Loucy (cell line): ENCODE measurements around the gene KRT35.

ENCODE experiments used
- H2AFZ ChIP-seq: fragments of 200-600 bp; sonication (generic); 2 replicates; pipeline ENCODE4 v1.6.0; 2016; ENCODE audit warnings: antibody characterized with exemption, mild to moderate bottlenecking, low read length, moderate library complexity
- H3F3A ChIP-seq: fragments of 200-600 bp; 2 replicates; pipeline ENCODE4 v1.6.0; 2016; ENCODE audit warnings: antibody characterized with exemption, low read depth, mild to moderate bottlenecking
- H3K27me3 ChIP-seq: fragments of 200-600 bp; sonication (generic); 2 replicates; pipeline ENCODE4 v1.6.1; 2014; ENCODE audit warnings: low read length, mild to moderate bottlenecking; ENCODE audit not compliant: insufficient read depth, poor library complexity, severe bottlenecking
- H3K36me3 ChIP-seq: fragments of 200-600 bp; sonication (generic); 2 replicates; pipeline ENCODE4 v1.6.1; 2016; ENCODE audit warnings: low read length; ENCODE audit not compliant: insufficient read depth
- H3K4me1 ChIP-seq: fragments of 200-600 bp; sonication (generic); 2 replicates; pipeline ENCODE4 v1.5.1; 2014; ENCODE audit warnings: low read length, mild to moderate bottlenecking; ENCODE audit not compliant: insufficient read depth, poor library complexity, severe bottlenecking
- H3K4me2 ChIP-seq: fragments of 200-600 bp; sonication (generic); 2 replicates; pipeline ENCODE4 v1.6.0; 2014; ENCODE audit warnings: antibody characterized with exemption, low read length, low read depth, mild to moderate bottlenecking; ENCODE audit not compliant: poor library complexity, severe bottlenecking
- H3K4me3 ChIP-seq: fragments of 200-600 bp; sonication (generic); 2 replicates; pipeline ENCODE4 v1.5.1; 2014; ENCODE audit warnings: low read length, mild to moderate bottlenecking, mixed read lengths; ENCODE audit not compliant: poor library complexity, severe bottlenecking
- H3K79me2 ChIP-seq: fragments of 200-600 bp; sonication (generic); 2 replicates; pipeline ENCODE4 v1.6.1; 2014; ENCODE audit warnings: low read length; ENCODE audit not compliant: insufficient read depth
- H3K9ac ChIP-seq: fragments of 200-600 bp; sonication (generic); 2 replicates; pipeline ENCODE4 v1.6.0; 2014; ENCODE audit warnings: mild to moderate bottlenecking, low read depth, low read length, moderate library complexity; ENCODE audit not compliant: poor library complexity, severe bottlenecking
- H3K9me2 ChIP-seq: fragments of 200-600 bp; sonication (generic); replicated peaks from 2 replicates; pipeline ENCODE4 v1.6.1; 2016; ENCODE audit warnings: low read depth, low read length, mixed read lengths
- H3K9me3 ChIP-seq: fragments of 200-600 bp; sonication (generic); 2 replicates; pipeline ENCODE4 v1.6.1; 2014; ENCODE audit warnings: mild to moderate bottlenecking, antibody characterized with exemption, low read length, low read depth; ENCODE audit not compliant: insufficient read depth
- H4K20me1 ChIP-seq: fragments of 200-600 bp; sonication (generic); 2 replicates; pipeline ENCODE4 v1.6.0; 2014; ENCODE audit warnings: antibody characterized with exemption, low read length, mild to moderate bottlenecking; ENCODE audit not compliant: insufficient read depth, poor library complexity, severe bottlenecking
- EZH2phosphoT487 ChIP-seq: fragments of 200-600 bp; IDR thresholded peaks from 2 replicates; pipeline ENCODE4 v1.6.1; 2018; ENCODE audit warnings: antibody characterized with exemption, mild to moderate bottlenecking, moderate library complexity, borderline replicate concordance
- TF ChIP-seq, protein P1 (sequence below): fragments of 200-600 bp; sonication (generic); conservative IDR thresholded peaks from 2 replicates; pipeline ENCODE4 v1.5.1; 2014; ENCODE audit warnings: mild to moderate bottlenecking, antibody characterized with exemption, low read length

Gene KRT35

DNA sequence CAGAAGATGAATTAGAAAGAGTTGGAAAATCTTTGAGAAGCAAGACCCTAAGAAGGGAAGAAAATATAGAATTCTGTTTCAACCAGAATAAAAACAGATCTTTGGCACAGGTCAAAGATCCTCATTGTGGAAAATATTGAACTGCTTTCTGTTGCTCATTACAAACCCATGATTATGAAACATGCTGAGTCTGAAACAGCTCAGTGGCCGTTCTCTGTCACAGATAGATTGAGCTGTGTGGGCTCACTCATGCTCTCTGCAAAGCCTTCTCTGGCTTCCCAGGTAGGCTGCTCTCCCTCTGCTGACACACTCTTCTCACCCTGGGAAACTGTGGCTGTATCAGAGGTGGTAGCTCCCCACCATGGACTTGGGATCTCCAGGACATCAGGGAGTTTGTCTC is 36.8 kb downstream of the KRT35 start:
- Histone ChIP-seq H3K9ac (no peak overlapping the region), H4K20me1 (no peaks in the 10 kb centered on the region), H3K9me2 (no peaks in the 10 kb centered on the region), H3K36me3 (no peaks in the 10 kb centered on the region), H3K4me1 (no peaks in the 10 kb centered on the region), H2AFZ (no peak overlapping the region), H3K4me2 (no peak overlapping the region), H3K4me3 (no peak overlapping the region), H3F3A (no peaks in the 10 kb centered on the region), H3K9me3 (no peaks in the 10 kb centered on the region), H3K27me3 (peaks cover 12% of the 10 kb centered on the region), H3K79me2 (no peaks in the 10 kb centered on the region)
- TF ChIP-seq, protein P1, sequence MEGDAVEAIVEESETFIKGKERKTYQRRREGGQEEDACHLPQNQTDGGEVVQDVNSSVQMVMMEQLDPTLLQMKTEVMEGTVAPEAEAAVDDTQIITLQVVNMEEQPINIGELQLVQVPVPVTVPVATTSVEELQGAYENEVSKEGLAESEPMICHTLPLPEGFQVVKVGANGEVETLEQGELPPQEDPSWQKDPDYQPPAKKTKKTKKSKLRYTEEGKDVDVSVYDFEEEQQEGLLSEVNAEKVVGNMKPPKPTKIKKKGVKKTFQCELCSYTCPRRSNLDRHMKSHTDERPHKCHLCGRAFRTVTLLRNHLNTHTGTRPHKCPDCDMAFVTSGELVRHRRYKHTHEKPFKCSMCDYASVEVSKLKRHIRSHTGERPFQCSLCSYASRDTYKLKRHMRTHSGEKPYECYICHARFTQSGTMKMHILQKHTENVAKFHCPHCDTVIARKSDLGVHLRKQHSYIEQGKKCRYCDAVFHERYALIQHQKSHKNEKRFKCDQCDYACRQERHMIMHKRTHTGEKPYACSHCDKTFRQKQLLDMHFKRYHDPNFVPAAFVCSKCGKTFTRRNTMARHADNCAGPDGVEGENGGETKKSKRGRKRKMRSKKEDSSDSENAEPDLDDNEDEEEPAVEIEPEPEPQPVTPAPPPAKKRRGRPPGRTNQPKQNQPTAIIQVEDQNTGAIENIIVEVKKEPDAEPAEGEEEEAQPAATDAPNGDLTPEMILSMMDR: no peak

DNA sequence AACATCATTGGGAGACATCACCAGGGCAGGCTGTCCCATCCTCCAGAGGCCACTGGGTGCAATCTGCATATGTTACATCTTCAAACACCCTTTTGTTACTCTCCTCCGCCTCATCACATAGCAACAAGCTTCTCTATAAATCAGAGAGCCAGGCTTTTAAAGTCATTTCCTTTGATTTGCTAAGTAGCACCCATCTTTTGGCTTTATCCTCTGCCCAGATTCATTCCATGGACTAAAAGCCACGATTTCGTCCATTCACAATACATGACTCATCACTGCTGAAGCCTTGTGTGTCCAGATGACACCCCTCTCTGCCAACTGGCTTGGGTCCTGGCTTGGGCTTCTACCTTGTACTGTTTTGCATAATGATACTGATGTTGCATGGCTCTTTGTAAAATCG is 38.2 kb downstream of the KRT35 start:
- peaks cover 12% of the 10 kb centered on the region for H3K27me3 ChIP-seq
- no peak for TF ChIP-seq EZH2phosphoT487
- TF ChIP-seq, protein P1: no peak
- no peaks in the 10 kb centered on the region for H3K9me3 ChIP-seq

DNA sequence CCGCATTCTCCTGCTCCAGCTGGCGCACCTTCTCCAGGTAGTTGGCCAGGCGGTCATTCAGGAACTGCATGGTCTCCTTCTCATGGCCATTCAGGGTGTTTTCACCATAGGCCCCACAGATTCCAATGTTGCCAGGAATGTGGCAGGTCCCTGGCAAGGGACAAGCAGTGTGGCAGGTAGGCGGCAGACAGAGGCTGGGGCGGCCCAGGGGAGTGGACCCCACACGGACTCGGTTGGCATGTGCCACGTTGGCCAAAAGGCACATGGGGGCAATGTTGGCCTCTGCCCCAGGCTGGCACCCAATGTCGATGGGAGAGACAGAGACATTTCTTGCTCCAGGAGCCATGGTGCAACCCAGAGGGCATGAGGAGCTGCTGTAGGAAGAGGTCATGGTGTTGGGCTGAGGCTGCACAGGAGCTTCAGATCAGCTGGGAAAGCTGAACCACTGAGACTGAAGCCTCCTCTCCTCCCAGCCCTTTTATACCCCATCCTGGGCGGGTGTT is 40.4 kb downstream of the KRT35 start, which contains the start of gene KRT38:
Gene KRT38, minus strand, starts transcription at position 453 of the 503 bp plus-strand sequence. Its CDS starts 62 bp downstream, at position 391.
- H3K27me3 ChIP-seq: peaks cover 12% of the 10 kb centered on the region
- H3K79me2 ChIP-seq: no peaks in the 10 kb centered on the region
- H3K9me3 ChIP-seq: no peaks in the 10 kb centered on the region
- no peaks in the 10 kb centered on the region for H3F3A ChIP-seq
- H2AFZ ChIP-seq: no peak within 1 kb of the TSS
- H3K4me1 ChIP-seq: no peaks in the 10 kb centered on the region
- no peak within 1 kb of the TSS for H3K9ac ChIP-seq
- no peaks in the 10 kb centered on the region for H3K36me3 ChIP-seq
- TF ChIP-seq, protein P1: no peak
- no peak for TF ChIP-seq EZH2phosphoT487
- no peaks in the 10 kb centered on the region for H4K20me1 ChIP-seq
- H3K4me3 ChIP-seq: no peak within 1 kb of the TSS
- H3K4me2 ChIP-seq: no peak within 1 kb of the TSS
- no peaks in the 10 kb centered on the region for H3K9me2 ChIP-seq

More for the DNA sequence above, 38.2 kb downstream of the KRT35 start:
- Histone ChIP-seq H3K9me2 (no peaks in the 10 kb centered on the region), H4K20me1 (no peaks in the 10 kb centered on the region), H3K79me2 (no peaks in the 10 kb centered on the region), H3F3A (no peaks in the 10 kb centered on the region), H3K4me3 (no peak overlapping the region), H2AFZ (no peak overlapping the region), H3K9ac (no peak overlapping the region), H3K4me1 (no peaks in the 10 kb centered on the region), H3K4me2 (no peak overlapping the region), H3K36me3 (no peaks in the 10 kb centered on the region)
